B cell (primary cell): ENCODE data around the gene RNF207.

Experiments
- EZH2 ChIP-seq: IDR thresholded peaks from 2 replicates; pipeline ENCODE4 v1.6.1; 2012; ENCODE audit warnings: borderline replicate concordance, low read depth, mild to moderate bottlenecking, moderate library complexity, low read length; ENCODE audit not compliant: insufficient read depth, poor library complexity, severe bottlenecking
- TF ChIP-seq, protein P1 (sequence below): fragments of 200-600 bp; IDR thresholded peaks from one replicate; pipeline ENCODE4 v1.8.0; 2022; ENCODE audit warnings: antibody characterized with exemption, mild to moderate bottlenecking

DNA sequence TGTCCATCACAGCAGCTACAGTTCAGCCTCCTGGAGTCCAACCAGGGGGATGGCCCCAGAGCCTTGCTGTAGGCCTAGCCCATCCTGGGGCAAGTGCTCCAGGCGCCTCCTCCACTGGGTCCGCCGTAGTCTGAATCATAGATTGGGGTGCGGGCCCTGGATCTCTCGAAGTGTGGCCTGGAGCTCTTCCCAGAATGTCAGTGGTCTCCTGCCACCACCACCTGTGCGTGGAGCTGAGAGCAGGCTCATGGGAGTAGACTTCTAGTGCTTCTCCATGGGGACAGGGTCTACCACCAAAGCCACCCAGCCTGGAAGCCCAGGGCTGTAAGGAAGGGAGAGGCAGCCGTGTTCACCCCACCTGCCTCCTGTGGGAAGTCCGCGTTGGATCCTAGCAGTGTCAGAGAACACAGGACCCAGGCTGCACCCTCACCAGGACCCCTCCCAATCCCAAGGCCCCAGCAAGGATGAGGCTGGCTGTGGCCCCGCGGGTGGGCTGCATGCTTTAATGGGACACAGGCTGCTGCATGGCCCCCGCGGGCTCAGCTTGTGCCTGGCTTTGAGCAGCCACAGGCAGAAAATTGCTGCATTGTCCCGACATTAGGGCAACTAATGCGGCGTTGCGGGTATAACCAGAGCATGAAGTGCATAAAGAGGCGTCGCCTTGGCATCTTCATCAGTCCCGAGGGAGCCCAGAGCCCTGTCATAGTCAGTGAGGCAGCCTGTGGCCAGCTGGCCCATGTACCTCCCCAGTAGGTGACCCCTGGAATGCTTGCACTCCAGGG lies 37.3 kb downstream of the RNF207 start:
- TF ChIP-seq, protein P1, sequence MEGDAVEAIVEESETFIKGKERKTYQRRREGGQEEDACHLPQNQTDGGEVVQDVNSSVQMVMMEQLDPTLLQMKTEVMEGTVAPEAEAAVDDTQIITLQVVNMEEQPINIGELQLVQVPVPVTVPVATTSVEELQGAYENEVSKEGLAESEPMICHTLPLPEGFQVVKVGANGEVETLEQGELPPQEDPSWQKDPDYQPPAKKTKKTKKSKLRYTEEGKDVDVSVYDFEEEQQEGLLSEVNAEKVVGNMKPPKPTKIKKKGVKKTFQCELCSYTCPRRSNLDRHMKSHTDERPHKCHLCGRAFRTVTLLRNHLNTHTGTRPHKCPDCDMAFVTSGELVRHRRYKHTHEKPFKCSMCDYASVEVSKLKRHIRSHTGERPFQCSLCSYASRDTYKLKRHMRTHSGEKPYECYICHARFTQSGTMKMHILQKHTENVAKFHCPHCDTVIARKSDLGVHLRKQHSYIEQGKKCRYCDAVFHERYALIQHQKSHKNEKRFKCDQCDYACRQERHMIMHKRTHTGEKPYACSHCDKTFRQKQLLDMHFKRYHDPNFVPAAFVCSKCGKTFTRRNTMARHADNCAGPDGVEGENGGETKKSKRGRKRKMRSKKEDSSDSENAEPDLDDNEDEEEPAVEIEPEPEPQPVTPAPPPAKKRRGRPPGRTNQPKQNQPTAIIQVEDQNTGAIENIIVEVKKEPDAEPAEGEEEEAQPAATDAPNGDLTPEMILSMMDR, result no peak
- TF ChIP-seq EZH2, result no peak
